Kidney capillary endothelial cell (primary cell): Measurements from ENCODE around the gene F5.

ENCODE experiments used
- DNase-seq: peaks from one replicate; pipeline ENCODE4 v3.0.0-alpha.2; 2018; ENCODE audit warnings: low spot score

Gene F5

GRCh38 chr1:169586395-169587255 is at the start of gene F5:
F5 (minus strand) TSS chr1:169586481; CDS start chr1:169586386, 95 bp downstream.
- DNase-seq: no peak

GRCh38 chr1:169634877-169635276 is 48.6 kb upstream of the F5 start:
- no peak for DNase-seq

- no peak for DNase-seq
Measured at GRCh38 chr1:169634145-169634544, 47.9 kb upstream of the F5 start.

- no peak for DNase-seq
Measured at GRCh38 chr1:169631249-169631648, 45.0 kb upstream of the F5 start.

GRCh38 chr1:169630006-169630405 is 43.7 kb upstream of the F5 start, which contains the start of gene SELP:
SELP (minus strand) TSS chr1:169630124; CDS start chr1:169630074, 50 bp downstream.
- no peak for DNase-seq

- no peak for DNase-seq
Measured at GRCh38 chr1:169624912-169625311, 38.6 kb upstream of the F5 start.

GRCh38 chr1:169624122-169624521 is 37.8 kb upstream of the F5 start:
- DNase-seq: no peak

- DNase-seq: no peak
Measured at GRCh38 chr1:169623132-169623926, 37.0 kb upstream of the F5 start.

- DNase-seq: no peak
Measured at GRCh38 chr1:169620565-169620964, 34.3 kb upstream of the F5 start.

- peak; percentile 16 for DNase-seq
Measured at GRCh38 chr1:169618367-169618766, 32.1 kb upstream of the F5 start.

GRCh38 chr1:169615803-169616202 is 29.5 kb upstream of the F5 start:
- DNase-seq: no peak

GRCh38 chr1:169610858-169611257 is 24.6 kb upstream of the F5 start:
- no peak for DNase-seq

- peak; percentile 11 for DNase-seq
Measured at GRCh38 chr1:169610108-169610507, 23.8 kb upstream of the F5 start.

GRCh38 chr1:169608226-169608625 is 21.9 kb upstream of the F5 start:
- DNase-seq: no peak

GRCh38 chr1:169604781-169605560 is 18.7 kb upstream of the F5 start:
- no peak for DNase-seq

- DNase-seq: peak; percentile 37
Measured at GRCh38 chr1:169601096-169601881, 15.0 kb upstream of the F5 start.

- DNase-seq: no peak
Measured at GRCh38 chr1:169595764-169596711, 9.8 kb upstream of the F5 start.

- DNase-seq: no peak
Measured at GRCh38 chr1:169594391-169594790, 8.1 kb upstream of the F5 start.

- no peak for DNase-seq
Measured at GRCh38 chr1:169590932-169591331, 4.7 kb upstream of the F5 start.

- DNase-seq: no peak
Measured at GRCh38 chr1:169588785-169589485, 2.7 kb upstream of the F5 start.
